BJ (cell line): Measurements from ENCODE around the gene SCIN. TPM values are rescaled to one million over a fixed set of nuclear protein-coding genes. Genes with fewer than 3 reads are reported as not detected.

Experiments
- CTCF ChIA-PET: fragments of 350-600 bp; formaldehyde crosslinking; extraction: SDS; loops from one replicate; lab custom pipeline; 2021; ENCODE audit warnings: antibody characterized with exemption, inconsistent platforms; lab: Yijun Ruan, JAX
- POLR2A ChIA-PET: fragments of 300-600 bp; sonication (Branson Sonifier 250); formaldehyde crosslinking; extraction: SDS; loops from one replicate; lab custom pipeline; 2021; ENCODE audit warnings: antibody characterized with exemption; lab: Charles Lee
- DNase-seq: peaks from one replicate; pipeline ENCODE4 v3.0.0-alpha.2; 2011; ENCODE audit warnings: low read depth
- H3K27me3 ChIP-seq: 2 replicates; pipeline ENCODE4 v1.6.0; 2011; ENCODE audit warnings: low read length; ENCODE audit not compliant: control insufficient read depth, insufficient read depth
- H3K36me3 ChIP-seq: 2 replicates; pipeline ENCODE4 v1.5.1; 2011; ENCODE audit warnings: low read length; ENCODE audit not compliant: control insufficient read depth, insufficient read depth
- H3K4me3 ChIP-seq: 2 replicates; pipeline ENCODE4 v1.5.1; 2011; ENCODE audit warnings: low read depth, mild to moderate bottlenecking, control low read depth, low read length
- CTCF ChIP-seq: IDR thresholded peaks from 2 replicates; pipeline ENCODE4 v1.5.1; 2011; ENCODE audit warnings: low read depth, mild to moderate bottlenecking, control low read depth, inconsistent platforms, low read length, moderate library complexity; ENCODE audit not compliant: insufficient read depth
- polyA plus RNA-seq: library from polyadenylated mRNA; depleted of rRNA; stranded (reverse); fragments of >200 nt; gene quantifications from 2 replicates; pipeline ENCODE4 v1.2.3, GENCODE V29; 2011

Gene SCIN
- polyA plus RNA-seq, 1 experiment = 0.06 TPM

GRCh38 chr7:12692035-12692434 is 121.5 kb downstream of the SCIN start:
- POLR2A ChIA-PET = interaction anchor here (0.6 kb wide), 1 partner anchor 271 kb away, joined by 4 read pairs; no protein-coding TSS in a partner anchor
- H3K4me3 ChIP-seq = no peak overlapping the region

GRCh38 chr7:12692479-12693259 is 122.1 kb downstream of the SCIN start:
- no peaks in the 10 kb centered on the region for H3K27me3 ChIP-seq
- H3K4me3 ChIP-seq = no peak overlapping the region
- CTCF ChIA-PET = no interaction called here
- no peak for TF ChIP-seq CTCF
- no peaks in the 10 kb centered on the region for H3K36me3 ChIP-seq
- POLR2A ChIA-PET = interaction anchor here (0.6 kb wide), 1 partner anchor 270 kb away, joined by 4 read pairs; no protein-coding TSS in a partner anchor
- no peak for DNase-seq

More at GRCh38 chr7:12692035-12692434, 121.5 kb downstream of the SCIN start:
- no peak for TF ChIP-seq CTCF
- no peaks in the 10 kb centered on the region for H3K36me3 ChIP-seq
- no peaks in the 10 kb centered on the region for H3K27me3 ChIP-seq
- CTCF ChIA-PET = no interaction called here
- DNase-seq = no peak

- POLR2A ChIA-PET = no interaction called here
- Histone ChIP-seq H3K27me3 (no peaks in the 10 kb centered on the region), H3K36me3 (no peaks in the 10 kb centered on the region), H3K4me3 (no peak overlapping the region)
- TF ChIP-seq CTCF = no peak
- CTCF ChIA-PET = no interaction called here
- no peak for DNase-seq
Measured at GRCh38 chr7:12694817-12695216, 124.3 kb downstream of the SCIN start.

GRCh38 chr7:12695965-12696364 is 125.4 kb downstream of the SCIN start:
- TF ChIP-seq CTCF = no peak
- ChIA-PET POLR2A (no interaction called here), CTCF (interaction anchor here (0.7 to 1.9 kb wide), 2 partner anchors 9 to 10 kb away, joined by 3 to 9 read pairs; partner anchors contain the start of gene ARL4A)
- no peaks in the 10 kb centered on the region for H3K27me3 ChIP-seq
- no peak for DNase-seq
- H3K36me3 ChIP-seq = no peaks in the 10 kb centered on the region; the same call in 1 of the 2 replicates
- no peak overlapping the region for H3K4me3 ChIP-seq

- H3K36me3 ChIP-seq = no peaks in the 10 kb centered on the region; the same call in 1 of the 2 replicates
- ChIA-PET POLR2A (no interaction called here), CTCF (no interaction called here)
- no peak for TF ChIP-seq CTCF
- DNase-seq = no peak
- H3K4me3 ChIP-seq = no peak overlapping the region
- no peaks in the 10 kb centered on the region for H3K27me3 ChIP-seq
Measured at GRCh38 chr7:12699299-12699698, 128.8 kb downstream of the SCIN start.
